ENCODE measurements around the gene TROAP.

GRCh38 chr12:49340095-49340870 lies 17.2 kb downstream of the TROAP start:
- TF ChIP-seq CTCF (IDR thresholded peaks at IDR 0.05) (no peak), POLR2A (IDR thresholded peaks at IDR 0.05) (no peak), EP300 (IDR thresholded peaks at IDR 0.05) (no peak)

Measured in ovary (tissue), 3 donors.